Epithelial cell of esophagus (primary cell): ENCODE results near the gene PLEKHG4B.

Experiments used
- DNase-seq: peaks from one replicate; pipeline ENCODE4 v3.0.0; 2010; ENCODE audit warnings: low read depth
- H3K4me3 ChIP-seq: 2 replicates; pipeline ENCODE4 v1.5.1; 2011; ENCODE audit warnings: mild to moderate bottlenecking, low read length, control low read depth
- TF ChIP-seq, protein P1 (sequence below): IDR thresholded peaks from 2 replicates; pipeline ENCODE4 v1.5.1; 2011; ENCODE audit warnings: low read depth, mild to moderate bottlenecking, low read length, control low read depth, inconsistent platforms; ENCODE audit not compliant: insufficient read depth; ENCODE audit errors: missing control alignments

The PLEKHG4B gene

GRCh38 chr5:119486-120097 is 27.6 kb downstream of the PLEKHG4B start:
- H3K4me3 ChIP-seq, result no peak overlapping the region
- no peak for DNase-seq
- TF ChIP-seq, protein P1, sequence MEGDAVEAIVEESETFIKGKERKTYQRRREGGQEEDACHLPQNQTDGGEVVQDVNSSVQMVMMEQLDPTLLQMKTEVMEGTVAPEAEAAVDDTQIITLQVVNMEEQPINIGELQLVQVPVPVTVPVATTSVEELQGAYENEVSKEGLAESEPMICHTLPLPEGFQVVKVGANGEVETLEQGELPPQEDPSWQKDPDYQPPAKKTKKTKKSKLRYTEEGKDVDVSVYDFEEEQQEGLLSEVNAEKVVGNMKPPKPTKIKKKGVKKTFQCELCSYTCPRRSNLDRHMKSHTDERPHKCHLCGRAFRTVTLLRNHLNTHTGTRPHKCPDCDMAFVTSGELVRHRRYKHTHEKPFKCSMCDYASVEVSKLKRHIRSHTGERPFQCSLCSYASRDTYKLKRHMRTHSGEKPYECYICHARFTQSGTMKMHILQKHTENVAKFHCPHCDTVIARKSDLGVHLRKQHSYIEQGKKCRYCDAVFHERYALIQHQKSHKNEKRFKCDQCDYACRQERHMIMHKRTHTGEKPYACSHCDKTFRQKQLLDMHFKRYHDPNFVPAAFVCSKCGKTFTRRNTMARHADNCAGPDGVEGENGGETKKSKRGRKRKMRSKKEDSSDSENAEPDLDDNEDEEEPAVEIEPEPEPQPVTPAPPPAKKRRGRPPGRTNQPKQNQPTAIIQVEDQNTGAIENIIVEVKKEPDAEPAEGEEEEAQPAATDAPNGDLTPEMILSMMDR, result no peak

DNA sequence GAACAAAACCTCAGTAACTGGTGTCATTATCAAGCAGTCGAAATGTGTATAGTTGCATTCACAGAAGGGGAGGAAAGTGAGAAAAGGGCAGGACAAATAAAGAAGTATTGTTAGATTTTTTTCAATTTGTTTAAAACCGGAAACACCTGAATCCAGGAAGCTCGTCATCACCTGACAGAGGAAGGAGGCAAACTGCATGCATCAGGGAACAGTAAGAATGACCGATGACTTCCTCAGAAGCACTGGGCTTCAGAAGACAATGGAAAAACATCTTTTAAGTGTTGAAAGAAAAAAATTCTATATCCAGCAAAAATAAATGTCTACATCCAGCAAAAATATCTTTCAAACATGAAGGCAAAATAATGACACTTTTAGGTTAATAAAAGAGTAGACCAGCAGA is 29.5 kb downstream of the PLEKHG4B start:
- no peak overlapping the region for H3K4me3 ChIP-seq
- TF ChIP-seq, protein P1, result no peak
- DNase-seq, result no peak

- DNase-seq, result no peak
- TF ChIP-seq, protein P1, result no peak
- no peak overlapping the region for H3K4me3 ChIP-seq
Observed at GRCh38 chr5:125815-126214, 33.8 kb downstream of the PLEKHG4B start.

GRCh38 chr5:126806-127205 is 34.8 kb downstream of the PLEKHG4B start:
- DNase-seq, result no peak
- no peak overlapping the region for H3K4me3 ChIP-seq
- TF ChIP-seq, protein P1, result no peak

- no peak overlapping the region for H3K4me3 ChIP-seq
- TF ChIP-seq, protein P1, result no peak
Observed at GRCh38 chr5:127886-128285, 35.9 kb downstream of the PLEKHG4B start.

DNA sequence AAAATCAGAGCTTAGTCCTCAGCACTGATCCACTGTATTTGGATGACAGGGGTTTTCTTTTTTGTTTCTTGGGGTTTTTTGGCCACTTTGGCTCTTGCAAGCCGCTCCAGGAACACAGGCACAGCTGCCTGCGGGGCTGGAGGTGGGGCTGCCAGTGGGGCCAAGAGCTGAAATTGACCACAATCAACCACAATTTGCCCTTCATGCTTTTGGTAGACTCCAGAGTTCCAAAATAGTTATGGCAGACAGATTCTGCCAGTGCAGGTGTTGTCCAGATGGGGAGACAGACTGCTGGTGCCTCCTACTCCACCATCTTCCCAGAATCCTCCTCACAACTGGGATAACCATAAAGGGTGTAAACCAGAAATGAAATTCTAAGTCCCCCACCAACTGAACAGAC is 36.5 kb downstream of the PLEKHG4B start:
- no peak overlapping the region for H3K4me3 ChIP-seq
- TF ChIP-seq, protein P1, result no peak
- no peak for DNase-seq

More at GRCh38 chr5:127886-128285, 35.9 kb downstream of the PLEKHG4B start:
- DNase-seq, result no peak

DNA sequence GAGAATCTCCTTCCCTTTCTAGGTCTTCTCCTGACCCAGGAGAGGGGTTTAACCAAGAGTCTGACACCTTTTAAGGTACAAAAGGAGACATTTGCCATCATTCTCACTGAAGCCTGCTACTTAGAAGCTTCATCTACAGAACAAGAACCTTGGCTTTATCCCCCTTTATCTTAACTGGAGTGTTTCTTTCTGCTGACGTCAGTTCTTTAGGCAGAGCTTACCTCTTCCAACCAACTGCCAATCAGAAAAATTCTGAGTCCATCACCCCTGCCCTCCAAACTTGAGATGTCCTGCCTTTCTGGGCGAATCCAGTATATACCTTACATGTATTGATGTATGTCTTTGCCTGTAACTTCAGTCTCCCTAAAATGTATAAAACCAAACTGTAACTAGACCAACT is 37.2 kb downstream of the PLEKHG4B start:
- TF ChIP-seq, protein P1, result no peak
- DNase-seq, result no peak
- no peak overlapping the region for H3K4me3 ChIP-seq
